ENCODE measurements around the gene SELPLG. TPM values are rescaled to one million over a fixed set of nuclear protein-coding genes. Genes with fewer than 3 reads are reported as not detected.
"Not testable (repeated sequence)": the region's sequence is repeated elsewhere in the genome, so short reads cannot be mapped to it uniquely, and the experiment has no call there.

The SELPLG gene
- total RNA-seq, 1 donor from 2014 or later, result 51.9 TPM

DNA sequence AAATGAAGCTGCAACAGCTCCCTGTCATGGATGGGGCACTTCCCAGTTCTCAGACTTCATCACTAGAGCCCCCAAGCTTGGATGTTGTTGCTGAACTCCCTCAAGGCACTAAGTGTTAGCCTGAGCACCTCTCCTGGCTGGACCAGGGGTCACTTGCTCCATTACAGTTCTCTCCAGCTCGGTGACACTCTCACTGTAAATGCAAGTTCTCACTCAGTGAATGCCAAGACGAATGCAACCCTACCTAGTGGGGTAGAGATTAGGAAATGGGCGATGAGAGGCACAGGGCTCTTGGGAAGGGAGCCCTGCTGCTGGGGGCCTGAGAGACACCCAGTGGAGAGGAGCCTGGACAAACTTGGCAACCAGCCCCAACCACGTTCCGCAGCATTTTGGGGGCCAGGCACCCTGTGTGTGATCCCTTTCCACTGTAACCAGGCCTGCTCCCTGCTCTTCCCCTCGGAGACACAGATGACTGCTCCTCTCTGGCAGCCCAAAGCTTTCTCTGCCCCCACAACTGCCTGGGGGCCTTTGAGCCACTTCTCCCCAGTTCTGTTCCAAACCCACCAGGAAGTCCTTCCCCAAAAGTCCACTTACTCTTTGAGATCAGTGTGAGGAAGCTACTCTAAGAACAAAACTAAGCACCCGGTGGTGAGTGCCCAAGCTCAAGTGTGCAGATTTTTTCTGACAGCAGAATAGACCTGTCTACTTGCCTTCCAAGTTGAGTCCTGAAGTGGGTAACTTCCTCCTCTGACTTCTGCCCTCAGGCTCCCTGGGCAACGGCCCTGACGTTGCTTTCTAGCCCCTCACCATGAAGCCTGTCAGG, 8.0 kb upstream of the SELPLG start:
- Mint-ChIP-seq H3K9me3 (no peaks in the 10 kb centered on the region), H3K27ac (no peak overlapping the region), H3K36me3 (ENCODE audit: low read depth) (peaks cover 4% of the 10 kb centered on the region), H3K27me3 (ENCODE audit: insufficient read depth) (no peaks in the 10 kb centered on the region), H3K4me1 (ENCODE audit: low read depth) (peaks cover 28% of the 10 kb centered on the region), H3K4me3 (no peak overlapping the region)
- intact Hi-C loops (cut with micrococcal nuclease), result no loop called here
- no peak for DNase-seq (ENCODE audit: low spot score)

DNA sequence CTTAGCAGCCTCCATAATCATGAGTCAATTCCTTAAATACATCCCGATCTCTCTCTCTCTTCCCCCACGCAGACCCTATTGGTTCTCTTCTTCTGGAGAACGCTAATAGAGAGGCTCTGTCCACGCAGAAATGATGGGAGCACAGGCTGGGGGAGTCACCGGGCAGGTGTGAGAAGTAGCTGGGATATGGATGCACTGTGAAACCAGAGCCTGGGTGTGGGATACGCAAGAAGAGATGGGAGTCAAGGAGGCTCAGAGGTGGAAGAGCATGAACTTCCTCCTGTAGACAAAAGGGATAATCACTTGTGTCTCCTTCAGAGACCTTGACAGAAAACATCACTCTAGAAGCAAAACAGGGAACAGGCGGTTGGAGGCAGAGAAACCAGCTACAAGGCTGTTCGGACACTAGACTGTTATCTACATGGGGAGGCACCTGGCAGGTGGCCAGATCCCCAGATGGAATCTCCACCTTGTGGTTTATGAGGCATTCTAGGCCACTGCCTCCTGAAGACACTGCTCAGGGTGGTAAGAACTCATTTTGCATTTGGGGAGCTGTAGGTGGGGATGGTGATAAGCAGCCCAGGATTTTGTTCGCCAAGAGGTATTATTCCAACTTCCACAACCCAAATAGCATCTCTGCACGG, 7.2 kb upstream of the SELPLG start:
- no peaks in the 10 kb centered on the region for H3K9me3 Mint-ChIP-seq
- no peaks in the 10 kb centered on the region for H3K27me3 Mint-ChIP-seq (ENCODE audit: insufficient read depth)
- no peak overlapping the region for H3K4me3 Mint-ChIP-seq
- H3K4me1 Mint-ChIP-seq (ENCODE audit: low read depth), result peaks cover 27% of the 10 kb centered on the region
- DNase-seq (ENCODE audit: low spot score), result no peak
- H3K36me3 Mint-ChIP-seq (ENCODE audit: low read depth), result peaks cover 3% of the 10 kb centered on the region
- H3K27ac Mint-ChIP-seq, result no peak overlapping the region
- intact Hi-C loops (cut with micrococcal nuclease), result no loop called here

GRCh38 chr12:108638997-108639822, 5.5 kb upstream of the SELPLG start:
- DNase-seq (ENCODE audit: low spot score), result no peak
- peaks cover 3% of the 10 kb centered on the region for H3K36me3 Mint-ChIP-seq (ENCODE audit: low read depth)
- no peak overlapping the region for H3K27ac Mint-ChIP-seq
- no peaks in the 10 kb centered on the region for H3K27me3 Mint-ChIP-seq (ENCODE audit: insufficient read depth)
- intact Hi-C loops (cut with micrococcal nuclease), result no loop called here
- peaks cover 25% of the 10 kb centered on the region for H3K4me1 Mint-ChIP-seq (ENCODE audit: low read depth)
- H3K9me3 Mint-ChIP-seq, result no peaks in the 10 kb centered on the region
- H3K4me3 Mint-ChIP-seq, result no peak overlapping the region

DNA sequence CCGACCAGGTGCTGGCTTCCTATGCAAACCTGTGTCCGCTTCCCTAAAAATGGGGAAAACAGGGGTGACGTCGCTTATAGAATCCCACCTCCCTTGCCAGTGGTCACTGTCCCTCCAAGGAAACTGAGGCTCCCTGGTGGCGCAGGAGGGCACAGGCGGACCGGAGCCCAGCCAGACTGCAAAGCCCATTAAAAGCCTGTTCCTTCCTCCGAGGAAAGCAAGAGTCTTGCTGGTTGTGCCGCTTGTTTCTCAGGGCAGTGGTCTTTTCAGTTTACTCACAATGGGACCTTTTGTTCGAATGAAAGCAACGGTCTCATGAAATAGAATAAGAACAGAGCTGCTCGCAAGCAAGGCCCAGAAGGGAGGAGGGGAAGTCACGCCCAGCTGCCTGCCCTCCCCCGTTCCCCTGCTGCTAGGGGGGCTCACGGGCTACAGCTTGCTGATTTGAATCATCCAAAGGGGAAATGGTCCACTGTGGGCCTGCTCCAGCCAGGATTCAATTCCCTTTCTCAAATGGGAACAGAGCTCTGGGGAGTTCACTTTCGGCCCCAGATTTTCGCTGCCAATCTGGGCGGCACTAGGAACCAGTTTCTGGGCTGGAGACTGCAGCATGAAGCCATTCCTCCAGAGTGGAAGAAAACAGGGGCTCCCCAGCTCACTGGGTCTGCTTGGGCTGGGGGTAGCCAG, 4.6 kb upstream of the SELPLG start:
- Mint-ChIP-seq H3K27ac (no peak overlapping the region), H3K27me3 (ENCODE audit: insufficient read depth) (no peaks in the 10 kb centered on the region), H3K36me3 (ENCODE audit: low read depth) (peaks cover 2% of the 10 kb centered on the region), H3K9me3 (no peaks in the 10 kb centered on the region), H3K4me3 (no peak overlapping the region), H3K4me1 (ENCODE audit: low read depth) (peaks cover 34% of the 10 kb centered on the region)
- DNase-seq (ENCODE audit: low spot score), result no peak
- intact Hi-C loops (cut with micrococcal nuclease), result no loop called here

- peak overlapping the region; percentile 14 for H3K27ac Mint-ChIP-seq
- no peaks in the 10 kb centered on the region for H3K9me3 Mint-ChIP-seq
- intact Hi-C loops (cut with micrococcal nuclease), result no loop called here
Measured at GRCh38 chr12:108637222-108637971, 3.7 kb upstream of the SELPLG start.

DNA sequence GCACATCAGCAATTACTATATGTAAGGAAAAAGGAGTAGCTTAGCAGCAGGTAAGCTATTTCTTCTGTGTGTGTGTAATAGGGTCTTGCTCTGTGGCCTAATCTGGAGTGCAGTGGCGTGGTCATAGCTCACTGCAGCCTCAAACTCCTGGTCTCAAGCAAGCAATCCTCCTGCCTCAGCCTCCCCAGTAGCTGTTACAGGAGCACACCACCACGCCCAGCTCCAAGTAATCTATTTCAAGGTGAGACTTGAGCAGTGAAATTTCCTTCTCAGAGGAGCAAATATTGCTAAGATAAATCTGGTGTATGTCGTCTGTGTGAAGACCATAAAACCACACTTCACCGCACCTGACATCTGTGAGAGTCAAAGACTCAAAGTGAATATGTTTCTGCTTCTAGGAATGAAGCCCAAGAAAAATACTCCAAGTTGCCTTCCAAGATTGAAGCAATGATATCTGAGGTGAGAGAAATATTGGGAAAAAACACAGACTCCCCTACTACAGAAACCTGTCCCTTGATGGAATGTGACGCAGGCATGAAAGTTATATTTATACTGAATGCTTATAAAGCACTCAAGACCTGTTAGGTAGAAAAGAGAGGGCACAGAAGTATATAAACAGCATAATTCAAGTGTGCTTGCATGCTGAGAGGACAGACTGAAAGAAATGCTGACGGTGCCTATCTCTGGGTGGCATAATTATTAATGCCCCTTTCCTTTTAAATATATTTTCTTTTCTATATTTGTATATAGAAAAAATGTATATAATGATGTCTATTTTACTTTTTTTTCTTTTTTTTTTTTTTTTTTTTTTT, 2.5 kb upstream of the SELPLG start:
- Mint-ChIP-seq H3K36me3 (ENCODE audit: low read depth) (peaks cover 7% of the 10 kb centered on the region), H3K27ac (peak overlapping the region; percentile 99), H3K4me1 (ENCODE audit: low read depth) (peaks cover 51% of the 10 kb centered on the region), H3K9me3 (no peaks in the 10 kb centered on the region), H3K4me3 (peak overlapping the region; percentile 94), H3K27me3 (ENCODE audit: insufficient read depth) (no peaks in the 10 kb centered on the region)
- intact Hi-C loops (cut with micrococcal nuclease), result loop anchor here (1.0 to 2.0 kb wide), 8 partner anchors 10 to 457 kb away; partner anchors contain the start of genes ALKBH2, CORO1C and SSH1
- no peak for DNase-seq (ENCODE audit: low spot score)

More at GRCh38 chr12:108637222-108637971, 3.7 kb upstream of the SELPLG start:
- H3K4me3 Mint-ChIP-seq, result no peak overlapping the region
- H3K36me3 Mint-ChIP-seq (ENCODE audit: low read depth), result peaks cover 2% of the 10 kb centered on the region
- no peak for DNase-seq (ENCODE audit: low spot score)
- no peaks in the 10 kb centered on the region for H3K27me3 Mint-ChIP-seq (ENCODE audit: insufficient read depth)
- H3K4me1 Mint-ChIP-seq (ENCODE audit: low read depth), result peaks cover 40% of the 10 kb centered on the region

DNA sequence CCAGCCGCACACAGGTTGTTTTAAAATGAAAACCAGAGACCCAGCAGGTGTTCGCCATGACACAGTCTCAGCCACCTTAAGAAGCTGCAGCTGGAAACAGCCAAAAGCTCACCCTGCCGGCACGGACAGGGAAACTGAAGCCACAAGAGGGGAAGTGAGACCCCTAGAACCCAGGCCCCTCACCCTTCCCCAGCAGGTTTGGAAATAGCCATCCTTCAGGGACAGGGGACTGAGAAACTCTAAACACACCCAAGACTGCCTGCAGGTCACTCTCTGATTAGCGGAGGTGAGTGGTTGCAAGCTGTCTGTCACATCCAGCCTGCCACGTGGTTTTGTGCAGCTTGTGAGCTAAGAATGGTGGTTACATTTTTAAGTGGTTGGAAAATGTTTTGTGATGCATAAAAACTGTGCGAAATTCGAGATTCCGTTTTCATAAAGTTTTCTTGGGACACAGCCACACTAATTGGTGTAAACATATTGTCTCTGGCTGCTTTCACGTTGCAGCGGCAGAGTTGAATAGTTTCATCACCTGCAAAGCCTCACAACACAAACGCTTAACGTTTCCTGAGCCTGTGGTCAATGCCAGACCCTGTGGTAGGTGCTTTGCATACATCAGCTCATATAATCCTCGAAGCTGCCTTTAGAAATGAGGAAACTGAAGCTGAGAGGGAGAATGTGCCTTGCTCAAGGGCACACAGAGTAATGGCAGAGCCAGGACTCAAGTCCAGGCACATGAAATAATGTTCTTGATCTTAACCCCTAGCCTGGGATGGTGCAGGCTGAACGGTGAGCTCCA, 1.7 kb upstream of the SELPLG start:
- intact Hi-C loops (cut with micrococcal nuclease), result loop anchor here (1.0 to 2.0 kb wide), 7 partner anchors 18 to 457 kb away; partner anchors contain the start of genes ALKBH2, CORO1C and SSH1
- Mint-ChIP-seq H3K9me3 (no peaks in the 10 kb centered on the region), H3K4me3 (peak overlapping the region; percentile 94), H3K36me3 (ENCODE audit: low read depth) (peaks cover 7% of the 10 kb centered on the region), H3K27ac (peak overlapping the region; percentile 99), H3K4me1 (ENCODE audit: low read depth) (peaks cover 59% of the 10 kb centered on the region), H3K27me3 (ENCODE audit: insufficient read depth) (no peaks in the 10 kb centered on the region)
- peak; percentile 53 for DNase-seq (ENCODE audit: low spot score)

DNA sequence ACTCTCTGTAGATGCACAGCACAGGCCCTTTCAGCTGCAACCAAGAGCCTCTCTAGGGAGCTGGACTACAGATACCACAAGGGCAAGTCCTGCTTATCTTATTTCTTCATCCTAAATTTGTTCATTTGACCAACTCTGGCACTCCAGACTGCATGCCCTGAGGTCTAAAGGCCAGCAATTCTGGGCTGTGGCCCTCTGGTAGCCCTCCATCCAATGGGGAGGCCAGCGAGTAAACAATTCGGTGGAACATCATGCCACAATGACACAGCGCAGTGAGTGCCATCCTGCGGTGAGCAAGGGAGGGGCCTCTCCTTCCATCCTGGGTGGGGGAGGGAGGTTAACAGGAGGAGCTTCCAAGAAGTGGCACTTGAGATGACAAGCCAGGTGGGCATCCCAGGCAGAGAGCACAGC, 652 bp upstream of the SELPLG start:
- Mint-ChIP-seq H3K27ac (peak overlapping the region; percentile 99), H3K36me3 (ENCODE audit: low read depth) (peaks cover 7% of the 10 kb centered on the region), H3K4me1 (ENCODE audit: low read depth) (peaks cover 69% of the 10 kb centered on the region), H3K9me3 (no peaks in the 10 kb centered on the region), H3K4me3 (peak overlapping the region; percentile 94), H3K27me3 (ENCODE audit: insufficient read depth) (no peaks in the 10 kb centered on the region)
- DNase-seq (ENCODE audit: low spot score), result peak; percentile 50
- intact Hi-C loops (cut with micrococcal nuclease), result loop anchor here (2.0 to 5.0 kb wide), 4 partner anchors 117 to 458 kb away; partner anchors contain the start of genes ALKBH2, FICD, SSH1 and USP30

DNA sequence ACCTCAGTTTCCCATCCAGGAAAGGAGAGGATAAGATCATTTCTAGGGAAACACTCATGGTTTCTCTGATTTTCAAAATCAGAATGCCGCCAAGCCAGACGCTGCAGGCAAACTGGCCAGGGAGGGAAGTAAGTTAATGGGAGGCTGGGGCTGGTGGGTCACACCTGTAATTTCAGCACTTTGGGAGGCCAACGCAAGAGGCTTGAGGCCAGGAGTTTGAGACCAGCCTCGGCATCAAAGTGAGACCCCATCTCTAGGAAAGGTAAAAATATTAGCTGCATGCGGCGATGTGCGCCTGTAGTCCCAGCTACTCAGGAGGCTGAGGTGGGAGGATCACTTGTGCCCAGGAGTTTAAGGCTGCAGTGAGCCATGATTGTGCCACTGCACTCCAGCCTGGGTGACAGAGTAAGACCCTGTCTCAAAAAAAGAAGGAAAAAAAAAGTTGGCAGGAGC, 587 bp downstream of the SELPLG start:
- Mint-ChIP-seq H3K4me3 (peak overlapping the region; percentile 94), H3K36me3 (ENCODE audit: low read depth) (peaks cover 10% of the 10 kb centered on the region), H3K27me3 (ENCODE audit: insufficient read depth) (no peaks in the 10 kb centered on the region), H3K27ac (peak overlapping the region; percentile 99), H3K9me3 (no peaks in the 10 kb centered on the region), H3K4me1 (ENCODE audit: low read depth) (peaks cover 73% of the 10 kb centered on the region)
- DNase-seq (ENCODE audit: low spot score), result no peak
- intact Hi-C loops (cut with micrococcal nuclease), result loop anchor here (1.0 to 5.0 kb wide), 5 partner anchors 8 to 419 kb away; partner anchors contain the start of genes FICD and USP30

DNA sequence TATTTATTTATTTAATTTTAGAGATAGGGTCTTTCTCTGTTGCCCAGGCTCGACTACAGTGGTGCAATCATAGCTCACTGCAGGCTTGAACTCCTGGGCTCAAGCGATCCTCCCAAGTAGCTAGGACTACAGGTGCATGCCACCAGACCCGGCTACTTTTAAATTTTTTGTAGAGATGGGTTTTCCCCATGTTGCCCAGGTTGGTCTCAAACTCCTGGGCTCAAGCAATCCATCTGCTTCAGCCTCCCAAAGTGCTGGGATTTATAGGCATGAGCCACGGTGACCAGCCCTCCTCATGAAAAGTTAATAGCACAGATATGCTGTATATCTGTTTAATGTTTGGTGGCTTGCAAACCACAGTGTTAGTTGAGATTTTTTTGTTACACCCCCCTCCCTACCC, 2.4 kb downstream of the SELPLG start:
- not testable (repeated sequence) for DNase-seq (ENCODE audit: low spot score); H3K27me3 Mint-ChIP-seq (ENCODE audit: insufficient read depth); H3K9me3 Mint-ChIP-seq
- Mint-ChIP-seq H3K4me3 (peak overlapping the region; percentile 94), H3K4me1 (ENCODE audit: low read depth) (peaks cover 70% of the 10 kb centered on the region), H3K36me3 (ENCODE audit: low read depth) (peaks cover 10% of the 10 kb centered on the region), H3K27ac (peak overlapping the region; percentile 99)
- intact Hi-C loops (cut with micrococcal nuclease), result loop anchor here (5.0 kb wide), 2 partner anchors 114 to 421 kb away; partner anchors contain the start of genes FICD and USP30
